Left forelimb (tissue), 1 donor: ENCODE measurements around the gene KRTAP5-2.
"Not testable (repeated sequence)": the region's sequence is repeated elsewhere in the genome, so short reads cannot be mapped to it uniquely, and the experiment has no call there.

Source experiments
- DNase-seq: peaks from one replicate; pipeline ENCODE4 v3.0.0-alpha.2; 2018; ENCODE audit warnings: low spot score

KRTAP5-2 gene

DNA sequence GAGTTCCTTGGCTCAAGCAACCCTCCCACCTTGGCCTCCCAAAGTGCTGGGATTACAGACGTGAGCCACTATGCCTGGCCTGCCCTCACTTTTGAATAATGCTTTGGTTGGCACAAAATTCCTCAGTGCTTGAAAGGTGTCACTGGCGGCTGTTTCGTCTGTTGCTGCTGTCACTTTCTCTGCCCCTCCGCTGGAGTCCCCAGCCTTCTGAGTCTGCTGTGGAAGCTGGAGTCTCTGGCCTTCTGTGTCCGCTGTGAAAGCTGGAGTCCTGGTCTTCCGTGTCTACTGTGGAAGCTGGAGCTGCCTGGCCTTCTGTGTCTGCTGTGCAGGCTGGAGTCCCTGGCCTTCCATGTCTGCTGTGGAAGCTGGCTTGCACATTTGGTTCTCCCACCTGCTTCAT lies 8.1 kb downstream of the KRTAP5-2 start:
- DNase-seq = no peak

GRCh38 chr11:1589191-1589963 lies 8.7 kb downstream of the KRTAP5-2 start:
- not testable (repeated sequence) for DNase-seq

- DNase-seq = no peak
Observed at GRCh38 chr11:1586699-1587098, 11.4 kb downstream of the KRTAP5-2 start.

DNA sequence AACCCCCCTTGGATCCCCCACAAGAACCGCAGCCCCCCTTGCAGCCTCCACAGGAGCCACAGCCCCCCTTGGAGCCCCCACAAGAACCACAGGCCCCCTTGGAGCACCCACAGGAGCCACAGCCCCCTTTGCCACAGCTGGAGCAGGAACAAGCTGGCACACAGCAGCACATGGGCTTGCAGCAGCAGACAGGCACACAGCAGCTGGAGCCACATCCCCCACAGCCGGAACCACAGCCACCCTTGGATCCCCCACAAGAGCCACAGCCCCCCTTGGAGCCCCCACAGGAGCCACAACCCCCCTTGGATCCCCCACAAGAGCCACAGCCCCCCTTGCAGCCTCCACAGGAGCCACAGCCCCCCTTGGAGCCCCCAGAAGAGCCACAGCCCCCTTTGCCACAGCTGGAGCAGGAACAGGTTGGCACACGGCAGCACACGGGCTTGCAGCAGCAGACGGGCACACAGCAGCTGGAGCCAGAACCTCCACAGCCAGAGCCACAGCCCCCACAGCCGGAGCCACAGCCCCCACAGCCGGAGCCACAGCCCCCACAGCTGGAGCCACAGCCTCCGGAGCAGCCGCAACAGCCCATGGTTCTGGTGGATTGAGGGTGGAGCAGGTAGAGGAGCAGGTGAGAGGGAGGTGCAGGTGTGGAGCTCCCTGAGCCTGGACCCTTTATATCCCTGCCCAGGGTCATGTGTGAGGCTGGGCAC lies 13.3 kb downstream of the KRTAP5-2 start, which contains the start of gene KRTAP5-1:
KRTAP5-1 (minus strand) TSS at position 623 of the 710 bp plus-strand sequence; CDS start at position 589, 34 bp downstream.
- not testable (repeated sequence) for DNase-seq

- DNase-seq = not testable (repeated sequence)
Observed at GRCh38 chr11:1582909-1583308, 15.2 kb downstream of the KRTAP5-2 start.

GRCh38 chr11:1581976-1582375 lies 16.1 kb downstream of the KRTAP5-2 start:
- no peak for DNase-seq

DNA sequence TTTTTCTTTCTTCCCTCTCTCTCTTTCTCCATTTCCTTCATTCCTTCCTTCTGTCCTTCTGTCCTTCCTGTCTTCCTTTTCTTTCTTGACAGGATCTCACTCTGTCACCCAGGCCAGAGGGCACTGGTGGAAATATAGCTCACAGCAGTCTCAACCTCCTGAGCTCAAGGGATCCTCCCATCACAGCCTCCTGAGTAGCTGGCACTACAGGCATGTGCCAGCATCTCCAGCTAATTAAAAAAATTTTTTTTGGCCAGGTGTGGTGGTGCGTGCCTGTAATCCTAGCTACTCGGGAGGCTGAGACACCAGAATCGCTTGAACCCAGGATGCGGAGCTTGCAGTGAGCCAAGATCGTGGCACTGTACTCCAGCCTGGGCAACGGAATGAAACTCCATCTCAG lies 21.3 kb downstream of the KRTAP5-2 start:
- DNase-seq = no peak

- DNase-seq = not testable (repeated sequence)
Observed at GRCh38 chr11:1575756-1576155, 22.3 kb downstream of the KRTAP5-2 start.

DNA sequence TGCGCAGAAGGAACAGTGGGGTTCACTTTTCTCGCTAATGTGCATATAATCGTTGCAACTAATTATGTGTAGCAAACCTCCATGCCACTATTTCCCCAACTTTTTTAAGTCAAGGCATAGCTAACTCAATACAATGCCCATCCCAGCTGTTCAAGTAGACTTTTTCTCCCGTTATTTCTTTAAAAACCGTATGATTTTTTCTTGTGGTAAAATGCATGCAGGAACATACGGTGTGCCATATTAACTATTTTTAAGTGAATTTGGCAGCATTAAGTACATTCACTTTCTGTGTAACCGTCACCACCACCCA lies 23.2 kb downstream of the KRTAP5-2 start:
- DNase-seq = no peak

- peak; percentile 73 for DNase-seq
Observed at GRCh38 chr11:1574238-1574932, 23.7 kb downstream of the KRTAP5-2 start.

DNA sequence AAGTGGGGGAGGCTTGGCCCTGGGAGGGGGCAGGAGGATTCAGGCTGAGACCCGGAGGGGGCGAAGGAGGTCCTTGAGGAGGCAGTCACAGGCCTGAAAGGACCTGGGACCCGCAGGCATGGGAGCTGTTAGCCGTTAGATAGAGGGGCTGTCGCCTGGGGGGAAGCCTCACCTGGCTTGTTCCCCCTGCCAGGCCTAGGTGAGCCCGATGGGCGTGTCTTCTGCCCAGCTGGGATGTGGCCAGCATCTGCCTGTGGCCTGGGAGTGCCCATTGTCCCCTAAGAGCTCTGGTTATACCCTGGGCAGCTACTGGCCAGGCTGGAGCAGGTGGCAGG lies 24.2 kb downstream of the KRTAP5-2 start:
- DNase-seq = peak; percentile 65

DNA sequence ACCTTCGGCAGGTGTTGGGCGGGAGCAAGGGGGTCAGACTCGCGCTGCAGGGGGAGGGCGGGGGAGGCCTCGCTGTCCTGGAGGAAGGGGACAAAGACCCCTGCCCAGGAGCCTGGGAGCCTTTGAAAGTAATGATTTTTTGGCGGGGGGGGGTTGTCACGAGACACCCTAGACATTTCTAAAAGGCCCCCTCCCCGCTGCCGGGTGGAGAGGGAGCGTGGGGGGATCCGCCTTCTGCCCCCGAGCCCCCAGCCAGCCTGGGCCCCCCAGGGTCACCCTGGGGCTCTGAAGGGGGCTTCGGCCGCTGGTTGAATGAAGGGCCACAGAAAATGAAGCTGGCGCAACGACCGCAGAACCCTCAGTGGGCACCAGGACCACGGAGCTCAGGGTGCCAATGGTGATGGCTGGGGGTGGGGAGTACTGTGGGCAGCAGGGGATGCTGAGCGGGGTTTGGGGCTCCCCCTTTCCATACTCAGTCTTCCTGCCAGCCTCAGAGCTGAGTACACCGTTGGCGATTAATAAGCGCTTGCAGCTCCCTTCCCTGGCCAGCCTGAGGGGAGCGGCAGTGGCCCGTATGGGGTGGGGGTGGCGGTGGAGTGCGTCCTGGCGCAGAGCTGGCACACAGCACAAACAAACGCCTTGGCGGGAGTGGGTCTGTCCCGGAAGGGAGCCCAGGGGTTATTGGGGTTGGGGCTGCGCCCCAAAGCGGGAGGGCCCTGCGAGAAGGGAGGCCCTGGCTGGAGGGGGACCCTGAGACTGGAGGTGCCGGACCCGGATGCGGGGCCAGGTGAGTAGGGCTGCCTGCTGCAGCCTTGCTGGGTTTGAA lies 24.8 kb downstream of the KRTAP5-2 start:
- DNase-seq = peak; percentile 64

DNA sequence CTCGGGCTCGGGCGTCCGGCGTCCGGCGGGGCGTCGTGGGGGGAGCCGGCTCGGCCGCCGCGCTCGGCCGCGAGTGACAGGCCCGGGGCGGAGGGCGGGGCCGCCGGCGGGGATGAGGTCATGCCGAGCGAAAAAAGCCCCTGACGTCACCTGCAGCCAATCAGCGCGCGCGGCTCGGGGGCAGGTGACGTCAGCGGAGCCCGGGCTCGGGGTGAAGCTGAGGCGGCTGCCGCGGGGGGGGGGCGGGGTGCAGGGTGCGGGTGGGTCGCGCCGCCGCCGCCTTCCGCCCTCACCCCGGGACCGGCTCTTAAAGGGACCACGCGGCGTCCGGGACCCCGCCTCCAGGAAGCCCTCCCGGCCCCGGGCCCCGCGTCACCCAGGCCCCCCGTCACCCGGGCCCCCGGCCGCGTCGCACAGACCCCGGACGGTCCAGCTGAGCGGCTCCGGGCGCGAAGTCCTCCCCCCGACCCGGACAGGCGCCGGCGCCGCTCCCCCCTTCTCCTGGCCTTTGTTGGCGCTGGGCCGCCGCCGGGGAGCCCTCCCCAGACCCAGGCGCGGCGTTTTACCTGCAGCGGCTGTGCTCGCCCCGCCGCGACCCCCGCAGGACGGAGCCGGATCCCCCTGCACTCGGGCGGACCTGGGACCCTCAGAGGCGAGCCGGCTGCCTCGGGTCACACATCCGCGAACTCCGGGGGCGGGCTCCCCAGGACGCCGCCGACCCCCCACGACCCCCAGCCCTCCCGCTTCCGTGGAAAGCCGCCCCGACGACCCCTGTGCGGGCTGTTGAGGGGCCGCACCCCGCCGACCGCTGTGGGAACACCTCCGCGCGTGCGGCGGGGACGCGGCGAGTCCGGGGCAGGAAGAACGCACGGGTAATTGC lies 25.7 kb downstream of the KRTAP5-2 start, which contains the start of gene DUSP8:
DUSP8 (minus strand) TSS at position 75 of the 880 bp plus-strand sequence. CDS start 6,445 bp downstream, outside the sequence.
- peak; percentile 88 for DNase-seq

- DNase-seq = no peak
Observed at GRCh38 chr11:1571760-1572196, 26.3 kb downstream of the KRTAP5-2 start.

DNA sequence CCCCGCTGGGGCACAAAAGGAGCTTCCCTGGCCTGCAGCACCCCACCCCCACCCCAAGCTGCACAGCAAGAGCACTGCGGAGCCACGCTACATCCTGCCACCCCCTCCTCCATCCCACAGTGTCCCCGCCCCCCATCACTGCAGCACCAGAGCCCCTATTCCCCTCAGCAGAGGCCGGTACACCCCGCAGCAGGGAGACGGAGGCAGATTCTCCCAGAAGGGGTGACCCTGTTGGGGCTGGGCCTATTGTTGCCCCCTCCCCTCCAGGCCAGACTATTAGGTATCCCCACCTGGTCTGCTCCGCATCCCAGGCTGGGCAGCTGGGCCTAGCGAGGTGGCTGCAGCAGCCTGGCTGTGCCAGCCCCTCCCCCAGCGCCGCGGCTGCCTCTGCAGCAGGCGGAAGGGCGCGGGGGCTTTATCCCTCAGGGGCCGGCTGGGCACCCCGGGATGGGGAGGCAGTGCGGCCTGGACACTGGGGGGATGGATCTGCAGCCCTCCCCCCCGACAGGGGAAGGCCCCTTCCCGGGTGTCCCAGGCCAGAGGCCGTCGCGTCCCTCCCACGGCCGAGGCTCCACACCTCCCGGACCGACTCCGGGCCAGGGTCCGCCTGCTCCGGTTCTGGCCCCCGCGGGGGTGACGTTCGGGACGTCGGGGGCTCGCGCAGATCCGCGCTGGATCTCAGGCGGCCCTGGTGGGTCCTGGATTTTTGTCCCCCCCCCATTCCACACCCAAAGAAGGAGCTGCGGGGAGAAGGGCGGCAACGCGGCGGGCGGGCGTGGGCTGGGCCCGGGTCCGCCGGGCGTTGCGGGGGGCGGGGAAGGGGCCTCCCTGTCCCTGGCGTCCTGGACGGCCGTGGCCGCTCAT lies 27.0 kb downstream of the KRTAP5-2 start:
- DNase-seq = peak; percentile 69

- no peak for DNase-seq
Observed at GRCh38 chr11:1570531-1570895, 27.6 kb downstream of the KRTAP5-2 start.

- no peak for DNase-seq
Observed at GRCh38 chr11:1570001-1570453, 28.1 kb downstream of the KRTAP5-2 start.

DNA sequence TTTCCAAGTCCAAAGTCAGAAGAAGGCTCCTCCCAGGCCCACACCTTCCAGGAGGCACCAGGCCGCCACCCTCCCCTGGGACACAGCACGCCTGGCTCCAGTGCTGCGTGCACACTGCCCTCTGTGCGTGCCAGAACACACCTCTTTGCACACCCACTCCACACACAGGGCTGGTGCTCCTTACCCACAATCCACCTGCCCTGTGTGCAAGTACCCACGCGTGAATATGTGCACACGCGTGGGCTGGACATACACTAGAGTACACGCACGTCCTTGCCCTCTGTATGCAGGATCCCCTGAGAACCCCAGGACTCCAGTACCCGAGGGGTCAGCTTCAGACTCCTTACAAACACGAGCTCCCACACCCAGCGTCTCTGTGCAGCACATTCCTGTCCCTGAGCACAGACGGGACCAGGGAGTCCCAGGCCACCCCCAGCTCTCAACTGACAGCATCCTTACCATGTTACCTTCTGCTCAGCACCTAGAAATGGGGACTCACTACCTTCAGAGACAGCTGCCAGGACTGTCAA lies 28.8 kb downstream of the KRTAP5-2 start:
- DNase-seq = no peak

DNA sequence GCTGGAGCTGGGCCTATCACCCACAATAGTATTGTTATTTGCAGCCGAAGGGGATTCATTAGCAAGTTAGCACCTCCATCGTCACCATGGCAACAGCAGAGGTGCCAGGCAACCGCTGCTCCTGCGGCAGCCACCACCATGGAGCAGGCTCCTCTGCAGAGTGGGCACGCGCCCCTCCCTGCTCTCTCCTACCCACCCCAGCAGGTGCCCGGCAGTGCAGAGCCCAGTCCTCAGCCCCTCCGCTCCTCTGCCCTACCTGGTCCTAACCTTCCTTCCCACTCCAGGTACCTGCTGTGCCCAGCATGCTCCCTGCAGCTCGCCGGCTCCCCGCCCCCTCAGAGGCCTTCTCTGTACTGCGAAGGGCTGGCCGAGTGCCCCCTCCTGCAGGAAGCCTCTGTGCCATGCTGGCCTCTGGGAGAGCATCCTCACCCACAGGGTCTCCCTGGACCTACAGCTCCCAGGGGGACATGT lies 29.6 kb downstream of the KRTAP5-2 start:
- no peak for DNase-seq
